Stomach (tissue), 9 donors: ENCODE results near the gene ADAMTS16. TPM values are rescaled to one million over a fixed set of nuclear protein-coding genes. Genes with fewer than 3 reads are reported as not detected.

ENCODE experiments used
- DNase-seq, 2 donors: peaks; one replicate each; pipeline versions ENCODE4 v3.0.0 to v3.0.0-alpha.2; 2013 to 2019
- H3K27ac ChIP-seq, 5 donors: fragments of 200-600 bp in 4 of 5; sonication (generic) in 4 of 5; one replicate each; pipeline ENCODE4 v1.5.1; 2013 to 2019; ENCODE audit warnings: mild to moderate bottlenecking in 1 of 5, moderate library complexity in 1 of 5
- H3K27me3 ChIP-seq, 3 donors: fragments of 200-600 bp; sonication (generic); one replicate each; pipeline ENCODE4 v1.5.1; 2017 to 2019; ENCODE audit warnings: mixed run types in 1 of 3
- H3K36me3 ChIP-seq, 4 donors: fragments of 200-600 bp; sonication (generic); 1 replicate in 3 of 4; 2 replicates in 1 of 4; pipeline ENCODE4 v1.5.1; 2016 to 2019
- H3K4me1 ChIP-seq, 4 donors: fragments of 200-600 bp; sonication (generic); one replicate each; pipeline ENCODE4 v1.5.1; 2016 to 2019
- H3K4me3 ChIP-seq, 4 donors: fragments of 200-600 bp; sonication (generic) in 3 of 4; one replicate each; pipeline ENCODE4 v1.5.1; 2016 to 2019; ENCODE audit warnings: mild to moderate bottlenecking in 1 of 4
- H3K9me3 ChIP-seq, 4 donors: fragments of 200-600 bp; sonication (generic); one replicate each; pipeline ENCODE4 v1.5.1; 2016 to 2019
- EP300 ChIP-seq: sonication (generic); formaldehyde crosslinking; IDR thresholded peaks from one replicate; pipeline ENCODE4 v1.6.1; 2017; ENCODE audit warnings: antibody characterized with exemption
- POLR2A ChIP-seq, 4 donors: fragments of 450-650 bp; IDR thresholded peaks; one replicate each; pipeline ENCODE4 v1.6.1; 2016; ENCODE audit warnings: antibody characterized with exemption in 4 of 4, control low read depth in 2 of 4, mild to moderate bottlenecking in 1 of 4, moderate library complexity in 1 of 4
- POLR2AphosphoS5 ChIP-seq, 3 donors: sonication (generic); formaldehyde crosslinking; IDR thresholded peaks; one replicate each; pipeline ENCODE4 v1.6.1; 2016; ENCODE audit warnings: antibody characterized with exemption in 3 of 3
- WGBS, 5 donors: extraction: QIAGEN DNeasy Blood & Tissue Kit in 3 of 5; methylation state at CpG; one replicate each; pipeline versions ENCODE4 v1.1.5 to v1.1.7; 2013 to 2018; 5-methylcytosine and 5-hydroxymethylcytosine counted together
- intact Hi-C: fragments of 100-400 bp; cut with DNase I; formaldehyde crosslinking; loops from one replicate; pipeline ENCODE4 v1.15.1; 2023; ENCODE audit warnings: low total_unique reads
- polyA plus RNA-seq, 3 donors: library from polyadenylated mRNA; stranded (reverse); fragments of 200-250 nt; gene quantifications; one replicate each; pipeline ENCODE4 v1.2.3, GENCODE V29; 2013
- total RNA-seq, 5 donors: library from RNA; depleted of rRNA; stranded (reverse); fragments of >200 nt; gene quantifications; one replicate each; pipeline versions ENCODE4 v1.1.0 to v1.2.3, GENCODE V29; 2014 to 2016
- TF ChIP-seq, protein P1 (sequence below), 7 experiments: fragments of 450-650 bp in 4 of 7; fragments of 200-600 bp in 3 of 7; sonication (generic) in 3 of 7; IDR thresholded peaks; one replicate each; pipeline ENCODE4 v1.5.1; 2016 to 2019; ENCODE audit warnings: antibody characterized with exemption in 7 of 7, control low read depth in 2 of 7, mild to moderate bottlenecking in 1 of 7
- donor health status: healthy with polysubstance abuse.
- donor health status: Bipolar disorder and iron deficiency.
- donor health status: healthy.

The ADAMTS16 gene
- total and polyA plus RNA-seq, 8 donors: 0.29 to 12.7 TPM; not detected in 6

DNA sequence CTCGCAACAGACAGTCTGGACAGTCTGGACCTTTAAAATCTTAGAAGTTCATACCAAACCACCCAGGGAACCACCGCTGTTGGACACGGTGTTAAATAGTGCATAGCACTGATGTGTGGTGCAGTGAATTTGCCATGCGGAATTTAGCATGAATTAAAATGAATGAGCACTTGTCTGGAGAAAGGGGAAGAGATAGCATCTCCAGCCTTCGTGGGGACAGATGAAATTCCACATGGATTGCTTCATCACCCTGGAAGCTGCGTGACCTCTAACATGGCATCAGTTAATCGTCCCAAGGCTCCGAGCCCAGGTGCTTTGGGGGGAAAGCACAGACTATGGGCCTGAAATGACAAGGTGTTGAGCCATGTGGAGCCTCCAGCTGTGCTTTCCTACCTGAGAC lies 91.4 kb downstream of the ADAMTS16 start:
- WGBS, 5 donors: 83 to 89% (median 87%) methylated on average over 8 of the region's 8 CpGs
- no peak for DNase-seq
- H3K9me3 ChIP-seq: no peaks in the 10 kb centered on the region

DNA sequence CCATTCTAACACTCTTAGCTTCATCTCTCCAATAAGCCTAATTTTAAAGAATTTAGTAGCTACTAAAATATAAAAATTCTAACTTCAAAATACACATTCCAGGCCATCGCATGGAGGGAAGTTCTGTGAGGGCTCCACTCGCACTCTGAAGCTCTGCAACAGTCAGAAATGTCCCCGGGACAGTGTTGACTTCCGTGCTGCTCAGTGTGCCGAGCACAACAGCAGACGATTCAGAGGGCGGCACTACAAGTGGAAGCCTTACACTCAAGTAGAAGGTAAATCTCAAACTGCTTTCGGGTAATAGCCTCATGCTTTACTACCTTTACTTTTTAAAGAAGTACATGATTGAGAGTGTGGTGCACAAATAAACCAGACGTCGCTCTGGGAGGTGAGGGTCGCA lies 94.8 kb downstream of the ADAMTS16 start:
- Histone ChIP-seq H3K36me3 (no peaks in the 10 kb centered on the region), H3K4me1 (no peaks in the 10 kb centered on the region), H3K9me3 (no peaks in the 10 kb centered on the region), H3K4me3 (no peak overlapping the region), H3K27me3 (no peaks in the 10 kb centered on the region), H3K27ac (no peak overlapping the region)
- no peak for DNase-seq
- TF ChIP-seq POLR2A (IDR thresholded peaks at IDR 0.05): no peak
- TF ChIP-seq, protein P1, sequence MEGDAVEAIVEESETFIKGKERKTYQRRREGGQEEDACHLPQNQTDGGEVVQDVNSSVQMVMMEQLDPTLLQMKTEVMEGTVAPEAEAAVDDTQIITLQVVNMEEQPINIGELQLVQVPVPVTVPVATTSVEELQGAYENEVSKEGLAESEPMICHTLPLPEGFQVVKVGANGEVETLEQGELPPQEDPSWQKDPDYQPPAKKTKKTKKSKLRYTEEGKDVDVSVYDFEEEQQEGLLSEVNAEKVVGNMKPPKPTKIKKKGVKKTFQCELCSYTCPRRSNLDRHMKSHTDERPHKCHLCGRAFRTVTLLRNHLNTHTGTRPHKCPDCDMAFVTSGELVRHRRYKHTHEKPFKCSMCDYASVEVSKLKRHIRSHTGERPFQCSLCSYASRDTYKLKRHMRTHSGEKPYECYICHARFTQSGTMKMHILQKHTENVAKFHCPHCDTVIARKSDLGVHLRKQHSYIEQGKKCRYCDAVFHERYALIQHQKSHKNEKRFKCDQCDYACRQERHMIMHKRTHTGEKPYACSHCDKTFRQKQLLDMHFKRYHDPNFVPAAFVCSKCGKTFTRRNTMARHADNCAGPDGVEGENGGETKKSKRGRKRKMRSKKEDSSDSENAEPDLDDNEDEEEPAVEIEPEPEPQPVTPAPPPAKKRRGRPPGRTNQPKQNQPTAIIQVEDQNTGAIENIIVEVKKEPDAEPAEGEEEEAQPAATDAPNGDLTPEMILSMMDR (IDR thresholded peaks at IDR 0.05): no peak
- TF ChIP-seq POLR2AphosphoS5 (IDR thresholded peaks at IDR 0.05): no peak
- TF ChIP-seq EP300: no peak
- intact Hi-C loops: no loop called here
- WGBS, 5 donors: 74 to 89% (median 78%) methylated on average over 11 of the region's 11 CpGs

More for the DNA sequence above, 91.4 kb downstream of the ADAMTS16 start:
- Histone ChIP-seq H3K36me3 (no peaks in the 10 kb centered on the region), H3K27ac (no peak overlapping the region), H3K4me1 (no peaks in the 10 kb centered on the region), H3K27me3 (no peaks in the 10 kb centered on the region), H3K4me3 (no peak overlapping the region)
- TF ChIP-seq, protein P1 (IDR thresholded peaks at IDR 0.05): no peak
- TF ChIP-seq POLR2A (IDR thresholded peaks at IDR 0.05): no peak
- no peak for TF ChIP-seq EP300
- TF ChIP-seq POLR2AphosphoS5 (IDR thresholded peaks at IDR 0.05): no peak
- intact Hi-C loops: no loop called here

DNA sequence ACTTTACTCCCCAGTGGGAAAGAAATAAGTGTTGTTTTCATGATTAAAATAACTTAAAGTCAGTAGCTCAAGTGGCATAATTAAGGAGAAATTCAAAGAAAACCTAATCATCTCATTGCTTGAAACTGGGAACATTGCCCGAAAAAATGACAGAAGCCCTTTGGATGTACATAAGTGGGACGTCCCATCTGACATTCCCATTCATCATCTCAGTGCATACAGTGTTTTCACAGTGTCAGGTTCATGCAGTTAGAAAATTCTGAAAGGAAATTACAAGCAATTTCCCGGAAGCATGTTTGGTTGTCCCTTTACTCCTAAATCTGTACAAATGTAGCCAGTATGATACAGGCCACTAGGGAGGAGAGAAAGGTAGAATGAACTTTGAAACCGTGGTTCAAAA lies 95.6 kb downstream of the ADAMTS16 start:
- H3K4me1 ChIP-seq: no peaks in the 10 kb centered on the region
- 42 to 63% (median 50%) methylated on average over 4 of the region's 4 CpGs for WGBS, 5 donors
- DNase-seq: peak in 1 of 2 donors; percentile 12
- no peaks in the 10 kb centered on the region for H3K9me3 ChIP-seq
- TF ChIP-seq POLR2AphosphoS5 (IDR thresholded peaks at IDR 0.05): no peak
- TF ChIP-seq POLR2A (IDR thresholded peaks at IDR 0.05): no peak
- TF ChIP-seq EP300: no peak
- TF ChIP-seq, protein P1 (IDR thresholded peaks at IDR 0.05): no peak
- H3K27me3 ChIP-seq: no peaks in the 10 kb centered on the region
- no peak overlapping the region for H3K4me3 ChIP-seq
- no peak overlapping the region for H3K27ac ChIP-seq
- intact Hi-C loops: no loop called here
- H3K36me3 ChIP-seq: no peaks in the 10 kb centered on the region

DNA sequence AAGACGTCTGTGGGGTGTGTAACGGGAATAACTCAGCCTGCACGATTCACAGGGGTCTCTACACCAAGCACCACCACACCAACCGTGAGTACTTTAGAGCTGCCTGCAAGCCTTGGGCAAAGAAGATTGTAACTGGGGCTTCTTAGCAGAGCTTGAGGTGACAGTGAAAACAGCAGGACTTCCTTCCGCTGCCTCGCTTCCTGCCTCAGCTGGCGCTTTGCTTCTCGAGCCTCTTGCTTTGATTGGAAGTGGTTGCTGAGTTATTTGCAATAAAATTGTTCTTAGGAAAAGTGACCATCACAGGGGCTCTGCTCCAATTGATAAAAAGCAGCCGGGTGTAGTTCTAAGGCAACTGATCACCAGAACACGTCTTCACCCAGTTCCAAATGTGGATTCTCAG lies 99.1 kb downstream of the ADAMTS16 start:
- Histone ChIP-seq H3K36me3 (no peaks in the 10 kb centered on the region), H3K27ac (no peak overlapping the region), H3K27me3 (peaks cover 0 to 5% (median 0%) of the 10 kb centered on the region in 3 donors), H3K4me3 (no peak overlapping the region), H3K9me3 (no peaks in the 10 kb centered on the region), H3K4me1 (peaks cover 0 to 5% (median 2%) of the 10 kb centered on the region in 4 donors)
- TF ChIP-seq POLR2A (IDR thresholded peaks at IDR 0.05) (no peak), EP300 (no peak), POLR2AphosphoS5 (IDR thresholded peaks at IDR 0.05) (no peak)
- TF ChIP-seq, protein P1 (IDR thresholded peaks at IDR 0.05): no peak
- 79 to 85% (median 82%) methylated on average over 10 of the region's 10 CpGs for WGBS, 5 donors
- DNase-seq: no peak
- intact Hi-C loops: no loop called here
